Osteoblast (primary cell): ENCODE results near the gene CD200R1L. TPM values are rescaled to one million over a fixed set of nuclear protein-coding genes. Genes with fewer than 3 reads are reported as not detected.

ENCODE experiments used
- DNase-seq: peaks from one replicate; pipeline ENCODE4 v3.0.0; 2011; ENCODE audit warnings: low spot score, mixed read lengths; ENCODE audit not compliant: insufficient read length; ENCODE audit errors: missing footprints
- H2AFZ ChIP-seq: 2 replicates; pipeline ENCODE4 v1.6.0; 2011; ENCODE audit warnings: mild to moderate bottlenecking, low read length
- H3K27ac ChIP-seq: 2 replicates; pipeline ENCODE4 v1.5.1; 2011; ENCODE audit warnings: mild to moderate bottlenecking, low read depth, low read length, moderate library complexity
- H3K27me3 ChIP-seq: 2 replicates; pipeline ENCODE4 v1.6.0; 2012; ENCODE audit warnings: mild to moderate bottlenecking, control low read depth, inconsistent platforms, low read length, moderate library complexity; ENCODE audit not compliant: insufficient read depth
- H3K36me3 ChIP-seq: 2 replicates; pipeline ENCODE4 v1.5.1; 2011; ENCODE audit warnings: mild to moderate bottlenecking, low read length, control low read depth, moderate library complexity; ENCODE audit not compliant: insufficient read depth
- H3K4me1 ChIP-seq: 2 replicates; pipeline ENCODE4 v1.5.1; 2011; ENCODE audit warnings: mild to moderate bottlenecking, low read length, control low read depth, moderate library complexity; ENCODE audit not compliant: insufficient read depth
- H3K4me2 ChIP-seq: 2 replicates; pipeline ENCODE4 v1.6.0; 2011; ENCODE audit warnings: mild to moderate bottlenecking, low read length; ENCODE audit not compliant: insufficient read depth
- H3K4me3 ChIP-seq: fragments of 200-600 bp; sonication (generic); 3 replicates; pipeline ENCODE4 v1.5.1; 2012; ENCODE audit warnings: mild to moderate bottlenecking, low read length, inconsistent platforms; ENCODE audit not compliant: insufficient read depth
- H3K79me2 ChIP-seq: 2 replicates; pipeline ENCODE4 v1.6.0; 2012; ENCODE audit warnings: mild to moderate bottlenecking, low read length, control low read depth, inconsistent platforms; ENCODE audit not compliant: insufficient read depth
- H3K9me3 ChIP-seq: 2 replicates; pipeline ENCODE4 v1.5.1; 2011; ENCODE audit warnings: low read depth, low read length, control low read depth
- H4K20me1 ChIP-seq: 2 replicates; pipeline ENCODE4 v1.6.0; 2012; ENCODE audit warnings: mild to moderate bottlenecking, low read length, control low read depth; ENCODE audit not compliant: insufficient read depth
- CTCF ChIP-seq: IDR thresholded peaks from 2 replicates; pipeline ENCODE4 v1.5.1; 2011; ENCODE audit warnings: mild to moderate bottlenecking, low read depth, low read length, moderate library complexity; ENCODE audit errors: extremely low read depth
- total RNA-seq: library from RNA; depleted of rRNA; stranded (reverse); fragments of >200 nt; gene quantifications from 2 replicates; pipeline ENCODE4 v1.2.3, GENCODE V29; 2012

Gene CD200R1L
- total RNA-seq, 1 donor: not detected

DNA sequence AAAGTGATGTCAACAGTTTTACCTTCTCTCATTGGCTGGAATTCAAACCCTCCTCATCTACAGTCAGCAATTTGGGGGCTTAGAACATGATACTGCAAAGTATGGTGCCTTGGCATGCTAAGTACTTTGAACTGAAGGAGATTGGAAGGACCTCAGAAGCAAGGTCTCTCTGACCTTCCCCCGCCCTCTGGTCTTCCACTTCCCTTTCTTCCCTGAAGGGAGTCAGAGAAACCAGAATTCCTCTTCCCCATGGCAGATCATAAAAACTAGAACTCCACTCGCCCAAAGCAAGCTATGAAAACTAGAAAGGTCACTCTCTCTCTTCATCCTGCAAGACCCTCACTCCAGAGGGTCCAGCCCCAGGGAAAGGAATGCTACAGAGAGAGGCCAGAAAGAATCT is 64.2 kb downstream of the CD200R1L start:
- Histone ChIP-seq H3K36me3 (no peaks in the 10 kb centered on the region), H3K79me2 (no peaks in the 10 kb centered on the region), H3K27me3 (no peaks in the 10 kb centered on the region), H3K9me3 (no peaks in the 10 kb centered on the region), H3K27ac (no peak overlapping the region), H4K20me1 (no peaks in the 10 kb centered on the region), H2AFZ (no peak overlapping the region), H3K4me3 (no peak overlapping the region), H3K4me2 (no peak overlapping the region), H3K4me1 (peaks cover 54% of the 10 kb centered on the region)
- no peak for TF ChIP-seq CTCF
- DNase-seq: no peak

GRCh38 chr3:112781599-112781998 is 65.1 kb downstream of the CD200R1L start:
- no peak overlapping the region for H3K4me2 ChIP-seq
- H3K4me1 ChIP-seq: peaks cover 60% of the 10 kb centered on the region
- H3K36me3 ChIP-seq: no peaks in the 10 kb centered on the region
- TF ChIP-seq CTCF: no peak
- H3K27ac ChIP-seq: no peak overlapping the region
- H3K4me3 ChIP-seq: no peak overlapping the region
- no peak for DNase-seq
- H4K20me1 ChIP-seq: no peaks in the 10 kb centered on the region
- no peaks in the 10 kb centered on the region for H3K27me3 ChIP-seq
- H3K9me3 ChIP-seq: no peaks in the 10 kb centered on the region
- H3K79me2 ChIP-seq: no peaks in the 10 kb centered on the region
- H2AFZ ChIP-seq: no peak overlapping the region

GRCh38 chr3:112779558-112780480 is 66.8 kb downstream of the CD200R1L start:
- no peak overlapping the region for H2AFZ ChIP-seq
- no peak for TF ChIP-seq CTCF
- no peaks in the 10 kb centered on the region for H3K27me3 ChIP-seq
- no peak overlapping the region for H3K4me2 ChIP-seq
- H3K4me3 ChIP-seq: no peak overlapping the region
- H3K27ac ChIP-seq: peak overlapping the region; percentile 85
- no peak for DNase-seq
- no peaks in the 10 kb centered on the region for H3K79me2 ChIP-seq
- H4K20me1 ChIP-seq: no peaks in the 10 kb centered on the region
- H3K9me3 ChIP-seq: no peaks in the 10 kb centered on the region
- H3K4me1 ChIP-seq: peaks cover 69% of the 10 kb centered on the region
- H3K36me3 ChIP-seq: no peaks in the 10 kb centered on the region

DNA sequence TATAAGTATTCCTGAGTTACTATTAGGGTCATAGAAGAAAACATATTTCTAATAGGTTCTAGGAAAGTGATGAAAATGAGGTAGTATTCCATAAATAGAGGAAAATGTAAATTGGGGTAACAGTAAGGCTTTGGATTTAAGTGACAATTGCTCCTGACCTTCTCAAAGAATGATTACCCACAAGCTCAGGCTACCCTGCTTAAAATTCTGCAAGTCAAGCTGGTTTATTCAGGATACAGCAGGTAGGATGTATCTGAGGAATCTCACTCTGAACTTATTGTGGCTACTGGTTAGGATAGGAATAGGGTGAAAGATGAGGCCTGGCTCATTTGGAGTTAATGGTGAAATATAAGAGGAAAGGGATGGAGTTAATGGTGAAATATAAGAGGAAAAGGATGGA is 67.7 kb downstream of the CD200R1L start:
- Histone ChIP-seq H3K4me2 (no peak overlapping the region), H4K20me1 (no peaks in the 10 kb centered on the region), H3K4me1 (peaks cover 77% of the 10 kb centered on the region), H2AFZ (no peak overlapping the region), H3K27me3 (no peaks in the 10 kb centered on the region), H3K4me3 (no peak overlapping the region), H3K27ac (peak overlapping the region; percentile 85), H3K79me2 (no peaks in the 10 kb centered on the region), H3K36me3 (no peaks in the 10 kb centered on the region), H3K9me3 (no peaks in the 10 kb centered on the region)
- TF ChIP-seq CTCF: no peak
- DNase-seq: no peak
